BLaER1 (cell line): Measurements from ENCODE around the gene MAP2K2.

Experiments used
- H3K27ac ChIP-seq: shearing (Covaris generic); formaldehyde crosslinking; 2 replicates; pipeline ENCODE4 v1.8.1; 2022
- H3K27me3 ChIP-seq: shearing (Covaris generic); formaldehyde crosslinking; 2 replicates; pipeline ENCODE4 v1.8.1; 2022
- H3K36me3 ChIP-seq: shearing (Covaris generic); formaldehyde crosslinking; 2 replicates; pipeline ENCODE4 v1.8.1; 2022
- H3K4me1 ChIP-seq: shearing (Covaris generic); formaldehyde crosslinking; 2 replicates; pipeline ENCODE4 v1.8.1; 2022
- H3K4me2 ChIP-seq: shearing (Covaris generic); formaldehyde crosslinking; 2 replicates; pipeline ENCODE4 v1.8.1; 2022
- H3K4me3 ChIP-seq: shearing (Covaris generic); formaldehyde crosslinking; 2 replicates; pipeline ENCODE4 v1.8.1; 2022
- H3K9ac ChIP-seq: shearing (Covaris generic); formaldehyde crosslinking; 2 replicates; pipeline ENCODE4 v1.8.1; 2022
- H3K9me3 ChIP-seq: shearing (Covaris generic); formaldehyde crosslinking; 2 replicates; pipeline ENCODE4 v1.8.1; 2022
- H4K20me1 ChIP-seq: shearing (Covaris generic); formaldehyde crosslinking; 2 replicates; pipeline ENCODE4 v1.8.1; 2022
- Cebpa-rat ChIP-seq: shearing (Covaris generic); IDR thresholded peaks from 2 replicates; pipeline ENCODE4 v1.8.1; 2022

The MAP2K2 gene

GRCh38 chr19:4093643-4094175, 30.2 kb downstream of the MAP2K2 start:
- H3K9ac ChIP-seq, result no peak overlapping the region
- no peaks in the 10 kb centered on the region for H3K27me3 ChIP-seq
- H3K36me3 ChIP-seq, result peaks cover 70% of the 10 kb centered on the region
- H3K4me3 ChIP-seq, result no peak overlapping the region
- no peaks in the 10 kb centered on the region for H4K20me1 ChIP-seq
- H3K27ac ChIP-seq, result peak overlapping the region; percentile 38; the same call in 1 of the 2 replicates
- no peaks in the 10 kb centered on the region for H3K9me3 ChIP-seq
- TF ChIP-seq Cebpa-rat, result no peak
- peaks cover 51% of the 10 kb centered on the region for H3K4me1 ChIP-seq
- H3K4me2 ChIP-seq, result peak overlapping the region; percentile 21

GRCh38 chr19:4090356-4091220, 33.3 kb downstream of the MAP2K2 start:
- Histone ChIP-seq H3K36me3 (peaks cover 39% of the 10 kb centered on the region), H3K9me3 (no peaks in the 10 kb centered on the region), H3K4me1 (peaks cover 82% of the 10 kb centered on the region), H3K27ac (peak overlapping the region; percentile 83), H3K27me3 (no peaks in the 10 kb centered on the region), H3K4me3 (peak overlapping the region; percentile 63), H3K4me2 (peak overlapping the region; percentile 98), H3K9ac (peak overlapping the region; percentile 77), H4K20me1 (no peaks in the 10 kb centered on the region)
- no peak for TF ChIP-seq Cebpa-rat

GRCh38 chr19:4089946-4090345, 34.0 kb downstream of the MAP2K2 start:
- peak overlapping the region; percentile 63 for H3K4me3 ChIP-seq
- no peaks in the 10 kb centered on the region for H4K20me1 ChIP-seq
- peaks cover 88% of the 10 kb centered on the region for H3K4me1 ChIP-seq
- TF ChIP-seq Cebpa-rat, result no peak
- peak overlapping the region; percentile 98 for H3K4me2 ChIP-seq
- H3K9ac ChIP-seq, result peak overlapping the region; percentile 77
- no peaks in the 10 kb centered on the region for H3K9me3 ChIP-seq
- H3K27me3 ChIP-seq, result no peaks in the 10 kb centered on the region
- peaks cover 32% of the 10 kb centered on the region for H3K36me3 ChIP-seq
- peak overlapping the region; percentile 83 for H3K27ac ChIP-seq

- Histone ChIP-seq H3K27me3 (no peaks in the 10 kb centered on the region), H3K9ac (peak overlapping the region; percentile 77), H4K20me1 (no peaks in the 10 kb centered on the region), H3K9me3 (no peaks in the 10 kb centered on the region), H3K36me3 (peaks cover 27% of the 10 kb centered on the region), H3K27ac (peak overlapping the region; percentile 83), H3K4me2 (peak overlapping the region; percentile 98), H3K4me3 (peak overlapping the region; percentile 63), H3K4me1 (peaks cover 92% of the 10 kb centered on the region)
- TF ChIP-seq Cebpa-rat, result no peak
Observed at GRCh38 chr19:4089400-4089908, 34.5 kb downstream of the MAP2K2 start.

GRCh38 chr19:4088975-4089374, 34.9 kb downstream of the MAP2K2 start:
- peaks cover 92% of the 10 kb centered on the region for H3K4me1 ChIP-seq
- peak overlapping the region; percentile 63 for H3K4me3 ChIP-seq
- peaks cover 22% of the 10 kb centered on the region for H3K36me3 ChIP-seq
- TF ChIP-seq Cebpa-rat, result no peak
- H3K9ac ChIP-seq, result peak overlapping the region; percentile 77
- peak overlapping the region; percentile 98 for H3K4me2 ChIP-seq
- no peaks in the 10 kb centered on the region for H3K27me3 ChIP-seq
- no peaks in the 10 kb centered on the region for H4K20me1 ChIP-seq
- peak overlapping the region; percentile 83 for H3K27ac ChIP-seq
- no peaks in the 10 kb centered on the region for H3K9me3 ChIP-seq

GRCh38 chr19:4087787-4088679, 35.9 kb downstream of the MAP2K2 start:
- H3K27ac ChIP-seq, result peak overlapping the region; percentile 59; the same call in 1 of the 2 replicates
- no peak overlapping the region for H3K9ac ChIP-seq
- peak overlapping the region; percentile 98 for H3K4me2 ChIP-seq
- H4K20me1 ChIP-seq, result no peaks in the 10 kb centered on the region
- no peaks in the 10 kb centered on the region for H3K27me3 ChIP-seq
- H3K4me3 ChIP-seq, result peak overlapping the region; percentile 63; the same call in 1 of the 2 replicates
- H3K9me3 ChIP-seq, result no peaks in the 10 kb centered on the region
- no peak for TF ChIP-seq Cebpa-rat
- peaks cover 92% of the 10 kb centered on the region for H3K4me1 ChIP-seq
- peaks cover 13% of the 10 kb centered on the region for H3K36me3 ChIP-seq

GRCh38 chr19:4086411-4086867, 37.5 kb downstream of the MAP2K2 start:
- Histone ChIP-seq H3K9ac (no peak overlapping the region), H3K36me3 (0 out of 2 replicates have a peak, but pooled peaks cover under 1% of the 10 kb centered on the region), H3K27me3 (no peaks in the 10 kb centered on the region), H4K20me1 (no peaks in the 10 kb centered on the region), H3K9me3 (no peaks in the 10 kb centered on the region), H3K4me1 (peaks cover 88% of the 10 kb centered on the region), H3K4me2 (peak overlapping the region; percentile 98), H3K27ac (no peak overlapping the region), H3K4me3 (no peak overlapping the region)
- no peak for TF ChIP-seq Cebpa-rat

GRCh38 chr19:4084547-4084877, 39.4 kb downstream of the MAP2K2 start:
- peak overlapping the region; percentile 77; the same call in 1 of the 2 replicates for H3K9ac ChIP-seq

GRCh38 chr19:4083677-4084546, 40.0 kb downstream of the MAP2K2 start:
- Histone ChIP-seq H3K36me3 (no peaks in the 10 kb centered on the region), H3K9me3 (no peaks in the 10 kb centered on the region), H3K4me3 (peak overlapping the region; percentile 64), H3K4me2 (peak overlapping the region; percentile 93), H3K9ac (peak overlapping the region; percentile 77), H4K20me1 (no peaks in the 10 kb centered on the region), H3K27me3 (no peaks in the 10 kb centered on the region), H3K27ac (peak overlapping the region; percentile 87), H3K4me1 (peaks cover 72% of the 10 kb centered on the region)
- no peak for TF ChIP-seq Cebpa-rat

More at GRCh38 chr19:4084547-4084877, 39.4 kb downstream of the MAP2K2 start:
- H3K36me3 ChIP-seq, result no peaks in the 10 kb centered on the region
- no peaks in the 10 kb centered on the region for H3K9me3 ChIP-seq
- peaks cover 76% of the 10 kb centered on the region for H3K4me1 ChIP-seq
- no peak for TF ChIP-seq Cebpa-rat
- no peaks in the 10 kb centered on the region for H3K27me3 ChIP-seq
- H4K20me1 ChIP-seq, result no peaks in the 10 kb centered on the region
- peak overlapping the region; percentile 87 for H3K27ac ChIP-seq
- peak overlapping the region; percentile 64 for H3K4me3 ChIP-seq
- peak overlapping the region; percentile 93 for H3K4me2 ChIP-seq
